ENCODE measurements around the gene RELL1. TPM values are rescaled to one million over a fixed set of nuclear protein-coding genes. Genes with fewer than 3 reads are reported as not detected.

Gene RELL1
- total RNA-seq, 1 experiment from 2014 or later: 18.2 TPM

- no TSS peak for BruUV-seq (replicated peaks)
- peaks cover 11% of the 10 kb centered on the region for H3K4me1 Mint-ChIP-seq (ENCODE audit: low read depth, unreplicated experiment)
- no peaks in the 10 kb centered on the region for H3K27me3 Mint-ChIP-seq (ENCODE audit: unreplicated experiment)
- TF ChIP-seq, protein P1, sequence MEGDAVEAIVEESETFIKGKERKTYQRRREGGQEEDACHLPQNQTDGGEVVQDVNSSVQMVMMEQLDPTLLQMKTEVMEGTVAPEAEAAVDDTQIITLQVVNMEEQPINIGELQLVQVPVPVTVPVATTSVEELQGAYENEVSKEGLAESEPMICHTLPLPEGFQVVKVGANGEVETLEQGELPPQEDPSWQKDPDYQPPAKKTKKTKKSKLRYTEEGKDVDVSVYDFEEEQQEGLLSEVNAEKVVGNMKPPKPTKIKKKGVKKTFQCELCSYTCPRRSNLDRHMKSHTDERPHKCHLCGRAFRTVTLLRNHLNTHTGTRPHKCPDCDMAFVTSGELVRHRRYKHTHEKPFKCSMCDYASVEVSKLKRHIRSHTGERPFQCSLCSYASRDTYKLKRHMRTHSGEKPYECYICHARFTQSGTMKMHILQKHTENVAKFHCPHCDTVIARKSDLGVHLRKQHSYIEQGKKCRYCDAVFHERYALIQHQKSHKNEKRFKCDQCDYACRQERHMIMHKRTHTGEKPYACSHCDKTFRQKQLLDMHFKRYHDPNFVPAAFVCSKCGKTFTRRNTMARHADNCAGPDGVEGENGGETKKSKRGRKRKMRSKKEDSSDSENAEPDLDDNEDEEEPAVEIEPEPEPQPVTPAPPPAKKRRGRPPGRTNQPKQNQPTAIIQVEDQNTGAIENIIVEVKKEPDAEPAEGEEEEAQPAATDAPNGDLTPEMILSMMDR (IDR thresholded peaks at IDR 0.05; ENCODE audit: unreplicated experiment): no peak
- DNase-seq: no peak
- no peaks in the 10 kb centered on the region for H3K36me3 Mint-ChIP-seq (ENCODE audit: insufficient read depth, unreplicated experiment)
- intact Hi-C loops (cut with micrococcal nuclease; ENCODE audit: unreplicated experiment): no loop called here
- no peaks in the 10 kb centered on the region for H3K9me3 Mint-ChIP-seq (ENCODE audit: low read depth, unreplicated experiment)
- no peak overlapping the region for H3K27ac Mint-ChIP-seq (ENCODE audit: unreplicated experiment)
- CTCF ChIA-PET: no interaction called here
- H3K4me3 Mint-ChIP-seq (ENCODE audit: low read depth, unreplicated experiment): no peak overlapping the region
Observed at GRCh38 chr4:37631551-37631950, 54.6 kb downstream of the RELL1 start.

- TF ChIP-seq, protein P1 (IDR thresholded peaks at IDR 0.05; ENCODE audit: unreplicated experiment): no peak
- H3K4me1 Mint-ChIP-seq (ENCODE audit: low read depth, unreplicated experiment): peaks cover 11% of the 10 kb centered on the region
- no peak overlapping the region for H3K27ac Mint-ChIP-seq (ENCODE audit: unreplicated experiment)
- H3K36me3 Mint-ChIP-seq (ENCODE audit: insufficient read depth, unreplicated experiment): no peaks in the 10 kb centered on the region
- BruUV-seq (replicated peaks): no TSS peak
- H3K4me3 Mint-ChIP-seq (ENCODE audit: low read depth, unreplicated experiment): no peak overlapping the region
- H3K9me3 Mint-ChIP-seq (ENCODE audit: low read depth, unreplicated experiment): no peaks in the 10 kb centered on the region
- intact Hi-C loops (cut with micrococcal nuclease; ENCODE audit: unreplicated experiment): no loop called here
- H3K27me3 Mint-ChIP-seq (ENCODE audit: unreplicated experiment): no peaks in the 10 kb centered on the region
- no peak for DNase-seq
- CTCF ChIA-PET: no interaction called here
Observed at GRCh38 chr4:37629713-37630112, 56.5 kb downstream of the RELL1 start.

GRCh38 chr4:37628977-37629609 is 57.1 kb downstream of the RELL1 start:
- Mint-ChIP-seq H3K36me3 (ENCODE audit: insufficient read depth, unreplicated experiment) (no peaks in the 10 kb centered on the region), H3K9me3 (ENCODE audit: low read depth, unreplicated experiment) (no peaks in the 10 kb centered on the region), H3K27me3 (ENCODE audit: unreplicated experiment) (no peaks in the 10 kb centered on the region), H3K4me1 (ENCODE audit: low read depth, unreplicated experiment) (peaks cover 11% of the 10 kb centered on the region), H3K4me3 (ENCODE audit: low read depth, unreplicated experiment) (no peak overlapping the region), H3K27ac (ENCODE audit: unreplicated experiment) (peak overlapping the region; percentile 44)
- BruUV-seq (replicated peaks): no TSS peak
- intact Hi-C loops (cut with micrococcal nuclease; ENCODE audit: unreplicated experiment): no loop called here
- DNase-seq: peak; percentile 21
- TF ChIP-seq, protein P1 (IDR thresholded peaks at IDR 0.05; ENCODE audit: unreplicated experiment): no peak
- CTCF ChIA-PET: no interaction called here

DNA sequence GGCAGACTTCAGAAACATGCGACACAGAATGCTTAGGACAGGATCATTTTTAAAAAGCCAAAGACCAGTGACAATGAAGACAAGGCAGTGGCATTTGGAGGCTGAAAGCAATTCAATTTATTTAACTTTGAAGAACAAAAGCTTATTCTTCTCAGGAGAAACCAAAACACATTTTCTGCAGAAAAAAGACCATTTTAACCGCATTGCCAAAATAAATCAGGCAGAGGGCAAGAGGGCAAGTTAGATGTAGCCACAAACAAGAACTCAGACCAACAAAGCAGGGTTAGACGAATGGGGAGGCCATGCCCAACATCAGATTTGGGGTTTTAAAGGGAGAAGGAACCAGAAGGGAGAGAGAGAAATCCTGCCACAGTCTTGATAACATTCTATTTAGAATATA is 58.9 kb downstream of the RELL1 start:
- Mint-ChIP-seq H3K27ac (ENCODE audit: unreplicated experiment) (no peak overlapping the region), H3K36me3 (ENCODE audit: insufficient read depth, unreplicated experiment) (no peaks in the 10 kb centered on the region), H3K9me3 (ENCODE audit: low read depth, unreplicated experiment) (no peaks in the 10 kb centered on the region), H3K4me3 (ENCODE audit: low read depth, unreplicated experiment) (no peak overlapping the region), H3K4me1 (ENCODE audit: low read depth, unreplicated experiment) (peaks cover 11% of the 10 kb centered on the region), H3K27me3 (ENCODE audit: unreplicated experiment) (no peaks in the 10 kb centered on the region)
- intact Hi-C loops (cut with micrococcal nuclease; ENCODE audit: unreplicated experiment): no loop called here
- CTCF ChIA-PET: no interaction called here
- BruUV-seq (replicated peaks): no TSS peak
- no peak for DNase-seq
- TF ChIP-seq, protein P1 (IDR thresholded peaks at IDR 0.05; ENCODE audit: unreplicated experiment): no peak
